ENCODE data around the gene NEURL3.
A peak's percentile ranks its signal among the peaks of the same experiment; 100 is the strongest.

Gene NEURL3

DNA sequence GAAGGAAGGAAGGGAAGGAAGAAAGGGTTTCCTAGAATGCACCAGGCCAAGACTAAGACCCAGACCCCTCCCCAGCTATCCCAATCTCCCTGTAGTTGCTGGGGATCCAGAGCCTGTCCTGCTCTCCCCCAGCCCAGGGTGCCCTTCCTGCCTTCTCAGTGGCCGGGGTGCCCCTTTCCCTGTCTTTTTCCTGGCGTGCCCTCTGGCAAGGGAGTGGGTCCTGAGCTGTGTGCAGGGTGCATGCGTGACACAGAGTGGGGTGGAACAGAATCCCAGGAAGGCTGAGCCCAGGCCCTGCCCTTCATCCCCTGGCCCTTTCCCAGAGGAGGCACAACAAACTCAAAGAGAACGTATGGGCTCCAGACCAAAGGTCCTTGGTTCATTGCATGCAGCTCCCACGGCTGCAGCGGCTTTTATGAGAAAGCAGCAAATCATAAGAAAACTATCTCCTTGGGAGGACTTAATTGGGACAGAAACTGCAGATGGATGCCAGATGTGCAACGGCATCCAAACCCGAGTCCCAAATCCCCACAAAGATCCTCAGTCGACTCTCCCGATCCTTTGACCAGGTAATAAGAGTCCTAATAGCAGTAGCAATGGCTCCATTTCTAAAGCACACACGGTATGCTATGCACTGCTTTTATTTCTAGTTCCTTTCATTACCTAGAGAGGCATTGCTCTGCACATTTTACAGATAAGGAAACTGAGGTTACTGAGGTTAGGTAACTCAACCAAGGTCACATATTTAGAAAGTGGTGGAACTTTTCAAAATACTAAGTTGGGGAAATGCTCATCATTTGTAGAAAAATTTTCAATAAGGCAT, 18.7 kb upstream of the NEURL3 start:
- FAIRE-seq, result peak; percentile 88
- TF ChIP-seq TAF1 (IDR thresholded peaks at IDR 0.05; ENCODE audit: borderline replicate concordance, low read depth, low read length) (no peak), POLR2AphosphoS5 (IDR thresholded peaks at IDR 0.05; ENCODE audit: low read depth, low read length) (no peak), POLR2A (IDR thresholded peaks at IDR 0.05; ENCODE audit: low read depth, low read length) (no peak)
- no peak for DNase-seq (ENCODE audit: insufficient read length)

DNA sequence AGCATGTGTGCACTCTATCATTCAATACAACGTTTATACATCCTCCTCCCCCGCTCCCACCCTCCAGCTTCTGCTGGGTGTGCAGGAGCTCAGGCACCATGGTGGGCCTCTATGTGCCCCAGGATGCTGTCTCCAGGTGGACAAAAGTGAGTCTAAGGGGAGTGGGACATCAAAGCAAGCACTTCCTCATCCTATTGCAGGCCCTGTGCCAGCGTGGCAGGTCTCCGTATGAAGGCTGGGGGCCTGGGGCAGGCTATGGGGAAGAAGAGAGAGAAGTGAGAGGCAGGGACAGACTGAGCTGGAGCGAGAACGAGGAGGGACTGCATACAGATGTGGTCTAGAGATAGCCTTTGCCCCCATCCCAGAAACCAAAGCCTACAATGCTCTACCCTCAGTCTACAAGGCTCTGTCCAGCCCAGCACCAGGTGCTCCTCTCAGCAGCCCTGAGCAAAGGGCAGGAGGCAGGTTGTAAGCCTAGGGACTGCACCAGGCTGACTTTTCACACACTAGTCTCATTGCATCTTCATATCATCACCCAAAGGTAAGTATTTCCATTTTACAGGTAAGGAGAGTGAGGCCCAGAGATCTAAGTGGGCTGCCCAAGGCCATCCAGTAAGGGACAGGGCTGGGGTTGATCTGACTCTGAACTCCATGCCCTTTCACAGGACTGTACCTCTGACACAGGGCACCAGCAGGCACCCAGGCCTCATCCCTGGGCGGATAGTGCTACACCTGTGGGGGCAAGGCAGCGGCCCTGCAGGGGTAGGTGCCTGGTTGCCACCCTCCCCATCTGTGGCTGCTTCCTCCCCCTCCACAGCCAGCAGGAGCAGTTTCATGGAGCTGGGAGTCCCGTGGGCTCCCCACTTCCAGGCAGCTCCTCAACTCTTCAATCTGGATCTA, 17.4 kb upstream of the NEURL3 start:
- DNase-seq (ENCODE audit: insufficient read length), result no peak
- no peak for FAIRE-seq
- TF ChIP-seq TAF1 (IDR thresholded peaks at IDR 0.05; ENCODE audit: borderline replicate concordance, low read depth, low read length) (no peak), POLR2A (IDR thresholded peaks at IDR 0.05; ENCODE audit: low read depth, low read length) (no peak), POLR2AphosphoS5 (IDR thresholded peaks at IDR 0.05; ENCODE audit: low read depth, low read length) (no peak)

DNA sequence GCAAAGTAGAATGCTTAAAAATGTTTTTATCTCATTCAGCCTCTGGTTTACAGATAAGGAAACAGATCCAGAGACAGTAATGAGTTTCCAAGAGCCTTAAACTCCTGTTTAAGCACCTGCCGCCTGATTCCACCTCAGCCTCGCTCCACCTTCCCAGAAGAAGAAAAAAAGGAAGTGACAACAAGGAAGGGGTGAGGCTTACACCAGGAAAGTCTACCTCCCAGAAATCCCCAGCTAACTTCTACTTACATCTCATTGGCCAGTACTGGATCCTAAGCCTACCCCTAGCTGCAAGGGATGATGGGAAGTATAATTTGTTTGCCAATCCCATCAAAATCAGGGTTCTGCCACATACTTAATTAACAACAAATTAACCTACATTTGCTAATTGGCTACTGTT, 16.1 kb upstream of the NEURL3 start:
- no peak for FAIRE-seq
- TF ChIP-seq TAF1 (IDR thresholded peaks at IDR 0.05; ENCODE audit: borderline replicate concordance, low read depth, low read length) (no peak), POLR2AphosphoS5 (IDR thresholded peaks at IDR 0.05; ENCODE audit: low read depth, low read length) (no peak), POLR2A (IDR thresholded peaks at IDR 0.05; ENCODE audit: low read depth, low read length) (no peak)
- no peak for DNase-seq (ENCODE audit: insufficient read length)

DNA sequence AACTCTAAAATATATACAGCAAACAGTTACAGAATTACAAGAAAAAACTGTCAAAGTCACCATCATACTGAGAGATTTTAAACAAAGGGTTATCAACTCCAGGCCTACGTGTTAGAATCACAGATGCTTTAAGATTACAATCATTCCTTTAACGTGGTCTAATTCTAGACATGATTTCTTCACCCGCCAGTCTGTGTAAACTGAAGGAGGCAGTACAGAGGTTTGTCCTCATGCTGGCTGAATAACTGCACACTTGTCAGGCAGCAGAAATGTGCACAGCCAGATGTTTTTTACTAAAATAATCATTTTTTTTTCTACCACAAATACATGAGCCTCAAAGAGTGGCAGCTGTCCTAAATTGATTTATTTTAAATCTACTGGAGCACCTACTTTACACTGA, 15.5 kb upstream of the NEURL3 start:
- FAIRE-seq, result no peak
- DNase-seq (ENCODE audit: insufficient read length), result no peak
- TF ChIP-seq TAF1 (IDR thresholded peaks at IDR 0.05; ENCODE audit: borderline replicate concordance, low read depth, low read length) (no peak), POLR2AphosphoS5 (IDR thresholded peaks at IDR 0.05; ENCODE audit: low read depth, low read length) (no peak), POLR2A (IDR thresholded peaks at IDR 0.05; ENCODE audit: low read depth, low read length) (no peak)

DNA sequence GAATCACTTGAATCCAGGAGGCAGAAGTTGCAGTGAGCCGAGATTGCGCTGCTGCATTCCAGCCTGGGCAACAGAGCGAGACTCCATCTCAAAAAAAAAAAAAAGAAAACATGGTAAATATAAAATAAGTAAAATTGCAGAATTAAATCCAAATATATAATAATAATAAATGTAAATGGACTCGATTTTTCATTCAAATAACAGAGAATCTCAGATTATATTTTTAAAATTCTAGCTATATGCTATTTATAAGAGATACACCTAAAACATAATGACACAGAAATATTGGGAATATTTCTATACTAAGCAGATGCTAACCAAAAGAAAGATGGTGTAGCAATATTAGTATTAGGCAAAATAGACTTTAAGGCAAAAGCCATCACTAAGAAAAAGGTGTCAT, 15.1 kb upstream of the NEURL3 start:
- DNase-seq (ENCODE audit: insufficient read length) (no peak), FAIRE-seq (no peak)
- TF ChIP-seq TAF1 (IDR thresholded peaks at IDR 0.05; ENCODE audit: borderline replicate concordance, low read depth, low read length) (no peak), POLR2AphosphoS5 (IDR thresholded peaks at IDR 0.05; ENCODE audit: low read depth, low read length) (no peak), POLR2A (IDR thresholded peaks at IDR 0.05; ENCODE audit: low read depth, low read length) (no peak)

DNA sequence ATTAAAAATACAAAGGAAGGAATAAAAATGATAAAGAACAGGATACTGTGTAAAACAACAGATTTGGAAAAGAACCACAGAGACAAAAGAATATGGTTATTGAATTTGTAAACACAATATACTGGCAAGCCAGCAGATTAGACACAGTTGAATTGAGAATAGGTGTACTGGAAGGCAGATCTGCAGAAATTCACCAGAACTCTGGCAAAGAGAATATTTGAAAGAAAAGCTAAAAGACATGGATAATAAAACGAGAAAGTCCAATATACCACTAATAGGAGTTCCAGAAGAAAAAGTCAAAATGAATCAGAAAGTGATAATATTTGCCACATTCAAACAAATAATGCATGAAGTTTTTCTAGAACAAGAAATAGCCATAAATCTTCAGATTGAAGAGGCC, 11.9 kb upstream of the NEURL3 start:
- no peak for DNase-seq (ENCODE audit: insufficient read length)
- FAIRE-seq, result no peak
- TF ChIP-seq TAF1 (IDR thresholded peaks at IDR 0.05; ENCODE audit: borderline replicate concordance, low read depth, low read length) (no peak), POLR2A (IDR thresholded peaks at IDR 0.05; ENCODE audit: low read depth, low read length) (no peak), POLR2AphosphoS5 (IDR thresholded peaks at IDR 0.05; ENCODE audit: low read depth, low read length) (no peak)

DNA sequence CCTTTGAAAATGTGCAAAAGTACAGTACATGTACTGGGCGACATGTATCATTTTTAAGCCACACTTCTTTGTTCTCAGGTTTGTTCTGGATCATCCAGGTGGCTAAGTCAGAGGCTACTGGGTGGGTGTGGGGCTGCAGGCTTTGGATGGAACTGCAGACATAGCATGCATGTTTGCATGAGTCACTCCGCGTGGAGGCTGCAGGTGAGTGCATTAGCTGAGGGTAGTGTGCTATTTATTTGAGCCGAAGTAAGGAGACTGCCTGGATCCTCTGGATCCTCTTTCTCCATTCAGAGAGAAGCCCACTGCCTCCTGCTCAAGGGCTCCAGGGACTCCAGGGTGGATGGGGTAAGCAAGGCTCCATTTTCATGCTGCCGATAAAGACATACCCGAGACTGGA, 9.4 kb upstream of the NEURL3 start:
- no peak for DNase-seq (ENCODE audit: insufficient read length)
- FAIRE-seq, result no peak
- no peak for TF ChIP-seq TAF1 (IDR thresholded peaks at IDR 0.05; ENCODE audit: borderline replicate concordance, low read depth, low read length)
- no peak for TF ChIP-seq POLR2A (IDR thresholded peaks at IDR 0.05; ENCODE audit: low read depth, low read length)
- TF ChIP-seq POLR2AphosphoS5 (IDR thresholded peaks at IDR 0.05; ENCODE audit: low read depth, low read length), result no peak

DNA sequence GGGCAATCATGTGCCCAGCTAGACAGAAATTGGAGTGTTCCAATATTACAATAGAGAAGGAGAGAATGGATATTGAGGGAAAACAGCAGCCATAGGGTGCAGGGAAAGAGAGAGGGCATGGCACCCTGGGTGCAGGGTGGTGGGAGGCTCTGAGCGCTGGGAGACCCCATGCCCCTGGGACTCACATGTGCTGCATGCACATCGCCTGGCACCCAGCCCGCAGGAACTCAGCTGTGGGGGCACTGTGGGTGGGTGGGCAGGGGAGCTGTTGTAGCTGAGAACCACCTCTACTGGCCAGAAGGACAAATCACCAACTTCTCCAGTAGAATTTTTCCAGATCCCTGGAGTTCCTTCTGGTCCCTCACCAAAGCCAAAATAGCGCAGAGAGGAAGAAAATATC, 7.2 kb upstream of the NEURL3 start:
- no peak for DNase-seq (ENCODE audit: insufficient read length)

DNA sequence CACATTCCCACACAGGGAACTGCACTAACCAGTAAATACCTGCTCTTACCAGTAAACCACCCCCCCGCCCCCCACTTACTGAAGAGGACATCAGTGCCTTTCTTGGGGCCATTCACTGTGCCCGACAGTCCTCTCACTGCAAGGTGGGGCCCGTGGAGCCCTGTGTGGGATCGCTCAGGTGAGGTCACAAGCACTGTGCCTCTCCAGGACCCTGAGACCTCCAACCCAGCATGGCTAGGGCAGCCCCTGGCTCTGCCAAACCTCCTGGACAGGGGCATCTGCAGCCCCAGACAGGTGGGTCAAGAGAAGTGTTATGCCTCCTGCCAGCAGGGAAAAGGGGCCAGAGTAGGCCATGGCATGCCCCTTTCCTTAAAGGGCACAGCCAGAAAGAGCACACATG, 6.7 kb upstream of the NEURL3 start:
- TF ChIP-seq POLR2AphosphoS5 (IDR thresholded peaks at IDR 0.05; ENCODE audit: low read depth, low read length) (no peak), POLR2A (IDR thresholded peaks at IDR 0.05; ENCODE audit: low read depth, low read length) (no peak), TAF1 (IDR thresholded peaks at IDR 0.05; ENCODE audit: borderline replicate concordance, low read depth, low read length) (no peak)
- FAIRE-seq (no peak), DNase-seq (ENCODE audit: insufficient read length) (no peak)

More for the DNA sequence above, 7.2 kb upstream of the NEURL3 start:
- no peak for TF ChIP-seq TAF1 (IDR thresholded peaks at IDR 0.05; ENCODE audit: borderline replicate concordance, low read depth, low read length)
- TF ChIP-seq POLR2A (IDR thresholded peaks at IDR 0.05; ENCODE audit: low read depth, low read length), result no peak
- no peak for TF ChIP-seq POLR2AphosphoS5 (IDR thresholded peaks at IDR 0.05; ENCODE audit: low read depth, low read length)
- no peak for FAIRE-seq

DNA sequence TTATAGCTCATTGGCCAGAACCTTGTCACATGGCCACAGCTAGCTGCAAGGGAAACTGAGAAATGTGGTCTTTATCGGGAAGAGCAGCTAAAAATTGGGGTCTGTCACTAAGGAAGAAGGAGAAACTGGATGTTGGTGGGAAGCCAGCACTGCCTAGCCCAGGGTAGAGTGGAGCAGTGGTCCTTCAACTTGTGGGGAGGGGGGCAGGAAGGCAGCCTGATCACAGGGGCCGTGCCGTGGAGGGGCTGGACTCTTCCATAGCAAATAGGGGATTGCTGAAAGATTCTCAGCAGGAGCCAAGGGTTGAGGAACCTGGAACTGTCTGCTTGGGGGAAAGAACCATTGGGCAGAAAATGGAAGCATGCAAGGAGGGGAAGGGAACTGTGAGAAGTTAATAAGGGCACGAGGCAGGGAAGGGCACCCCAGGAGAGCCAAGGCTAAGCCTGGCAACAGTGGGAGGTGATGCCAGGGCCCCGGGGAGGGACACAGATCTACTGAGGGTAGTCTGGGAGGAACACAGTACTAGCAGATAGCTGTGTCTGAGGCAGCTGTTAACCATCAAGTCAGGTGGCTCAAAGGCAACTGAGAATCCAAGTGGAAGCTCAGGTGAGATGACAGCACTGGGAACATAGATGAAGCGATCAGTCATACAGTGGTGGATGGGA, 5.9 kb upstream of the NEURL3 start:
- DNase-seq (ENCODE audit: insufficient read length) (no peak), FAIRE-seq (no peak)
- TF ChIP-seq POLR2A (IDR thresholded peaks at IDR 0.05; ENCODE audit: low read depth, low read length), result no peak
- no peak for TF ChIP-seq TAF1 (IDR thresholded peaks at IDR 0.05; ENCODE audit: borderline replicate concordance, low read depth, low read length)
- no peak for TF ChIP-seq POLR2AphosphoS5 (IDR thresholded peaks at IDR 0.05; ENCODE audit: low read depth, low read length)

DNA sequence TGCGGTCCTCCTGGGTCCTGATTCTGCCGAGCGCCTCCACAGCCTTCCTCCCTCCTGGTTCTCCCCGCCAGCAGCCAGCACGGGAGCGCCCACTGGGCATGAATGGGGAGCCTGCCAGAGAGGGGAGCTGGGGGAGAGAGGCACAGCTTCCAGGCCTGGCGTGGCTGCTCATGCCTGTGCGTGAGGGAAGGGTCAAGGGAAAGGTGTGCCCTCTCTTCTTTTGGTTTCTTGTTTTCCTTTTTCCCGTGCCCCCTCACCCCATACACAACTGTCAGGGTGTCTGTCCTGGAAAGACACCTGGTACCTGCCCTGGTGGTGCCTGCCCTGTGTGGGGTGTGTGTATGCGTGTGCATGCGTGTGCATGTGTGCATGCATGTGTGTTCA, 4.7 kb upstream of the NEURL3 start:
- DNase-seq (ENCODE audit: insufficient read length) (no peak), FAIRE-seq (no peak)
- TF ChIP-seq POLR2AphosphoS5 (IDR thresholded peaks at IDR 0.05; ENCODE audit: low read depth, low read length) (no peak), POLR2A (IDR thresholded peaks at IDR 0.05; ENCODE audit: low read depth, low read length) (no peak; the same call in 1 of the 2 replicates), TAF1 (IDR thresholded peaks at IDR 0.05; ENCODE audit: borderline replicate concordance, low read depth, low read length) (no peak)

Data from GM12892 (cell line).